Measurements from ENCODE around the gene C1GALT1C1. TPM values are rescaled to one million over a fixed set of nuclear protein-coding genes. Genes with fewer than 3 reads are reported as not detected.

The C1GALT1C1 gene
- total RNA-seq, 1 donor from 2014 or later = 15.9 TPM

DNA sequence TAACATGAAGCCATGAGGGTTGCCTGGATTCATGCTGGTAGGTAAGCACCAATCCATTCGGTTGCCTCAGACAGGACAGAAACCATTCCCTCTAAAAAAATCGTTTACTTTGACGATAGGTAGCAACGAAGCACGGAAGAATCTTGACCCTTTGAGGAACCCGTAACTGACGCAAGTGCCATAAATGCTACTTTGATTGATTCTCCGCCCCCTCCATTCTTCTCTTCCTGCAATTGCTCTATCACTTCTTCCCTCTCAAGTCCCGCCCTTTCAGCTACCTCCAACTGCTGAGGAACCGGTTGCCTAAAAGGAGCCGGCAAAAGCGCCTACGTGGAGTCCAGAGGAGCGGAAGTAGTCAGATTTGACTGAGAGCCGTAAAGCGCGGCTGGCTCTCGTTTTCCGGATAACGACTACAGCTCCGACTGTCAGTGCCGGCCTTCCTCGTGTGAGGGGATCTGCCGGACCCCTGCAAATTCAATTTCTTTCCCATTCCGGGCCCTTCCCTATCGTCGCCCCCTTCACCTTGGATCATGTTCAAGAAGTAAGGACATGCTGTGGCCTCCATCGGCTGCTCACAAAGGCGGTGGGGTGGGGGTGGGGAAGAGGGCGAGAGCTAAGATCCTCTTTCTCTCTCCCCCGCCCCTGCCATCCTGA, 26.0 kb downstream of the C1GALT1C1 start, which contains the start of gene MCTS1:
Gene MCTS1 (plus strand): TSS at position 395 of the 654 bp plus-strand sequence. CDS start 136 bp downstream, at position 531.
- no peak for FAIRE-seq
- peak; percentile 17 to 38 for DNase-seq (ENCODE audit: low spot score in 2 of 2)

DNA sequence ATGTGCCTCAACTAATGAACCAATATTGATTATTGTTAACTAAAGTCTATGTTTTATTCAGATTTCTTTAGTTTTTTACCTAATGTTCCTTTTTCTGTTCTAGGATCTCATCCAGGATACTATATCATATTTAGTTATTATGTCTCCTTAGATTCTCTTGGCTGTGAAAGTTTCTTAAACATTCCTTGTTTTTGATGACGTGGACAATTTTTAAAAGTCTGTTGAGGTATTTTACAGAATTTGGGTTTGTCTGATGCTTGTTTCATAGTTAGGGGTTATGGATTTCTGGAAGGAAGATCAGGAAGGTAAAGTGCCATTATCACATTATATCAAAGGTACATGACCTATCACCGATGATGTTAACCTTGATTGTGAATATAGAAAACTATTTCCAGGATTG, 44.2 kb downstream of the C1GALT1C1 start:
- FAIRE-seq = no peak
- no peak for DNase-seq (ENCODE audit: low spot score in 2 of 2)

Other genes starting within 250 kb of the C1GALT1C1 start
- 33.8 TPM for gene LAMP2, start 160.8 kb downstream of the C1GALT1C1 start, total RNA-seq
- gene CUL4B, start 69.1 kb downstream of the C1GALT1C1 start, total RNA-seq = 35.5 TPM
- 42.0 TPM for gene MCTS1, start 26.0 kb downstream of the C1GALT1C1 start, total RNA-seq
- not detected for gene CT47B1, start 245.8 kb upstream of the C1GALT1C1 start, total RNA-seq

Data from frontal cortex (tissue), 4 donors.